Right atrium auricular region (tissue), 2 donors: Measurements from ENCODE around the gene PUS7. TPM values are rescaled to one million over a fixed set of nuclear protein-coding genes. Genes with fewer than 3 reads are reported as not detected.
A peak's percentile ranks its signal among the peaks of the same experiment; 100 is the strongest.
"Not testable (repeated sequence)": the region's sequence is repeated elsewhere in the genome, so short reads cannot be mapped to it uniquely, and the experiment has no call there.

ENCODE experiments used
- DNase-seq: peaks from one replicate; pipeline ENCODE4 v3.0.0-alpha.2; 2019; ENCODE audit warnings: low spot score
- H3K27ac ChIP-seq, 2 donors: fragments of 200-600 bp; sonication (generic); 1 replicate in 1 of 2; 2 replicates in 1 of 2; pipeline ENCODE4 v1.5.1; 2016 to 2019
- H3K27me3 ChIP-seq, 2 donors: fragments of 200-600 bp; sonication (generic); one replicate each; pipeline versions ENCODE4 v1.5.1 to v1.6.0; 2017 to 2019
- H3K36me3 ChIP-seq: fragments of 200-600 bp; sonication (generic); one replicate; pipeline ENCODE4 v1.5.1; 2016
- H3K4me1 ChIP-seq, 2 donors: fragments of 200-600 bp; sonication (generic); one replicate each; pipeline versions ENCODE4 v1.5.1 to v1.6.0; 2017 to 2019
- H3K4me3 ChIP-seq, 2 donors: fragments of 200-600 bp; sonication (generic); 1 replicate in 1 of 2; 2 replicates in 1 of 2; pipeline ENCODE4 v1.5.1; 2017 to 2019; ENCODE audit warnings: mild to moderate bottlenecking in 1 of 2, moderate library complexity in 1 of 2
- H3K9me3 ChIP-seq, 2 donors: fragments of 200-600 bp; sonication (generic); one replicate each; pipeline ENCODE4 v1.5.1; 2019
- CTCF ChIP-seq, 2 donors: fragments of 200-600 bp; sonication (generic); IDR thresholded peaks; one replicate each; pipeline ENCODE4 v1.5.1; 2019; ENCODE audit warnings: antibody characterized with exemption in 2 of 2
- total RNA-seq, 2 donors: library from RNA; depleted of rRNA; stranded (reverse); fragments of >200 nt; gene quantifications; one replicate each; pipeline ENCODE4 v1.1.0, GENCODE V29; 2016

Gene PUS7
- total RNA-seq, 2 donors from 2014 or later, result 4.3 to 7.8 TPM

- TF ChIP-seq CTCF (IDR thresholded peaks at IDR 0.05), result no peak
- no peak for DNase-seq
- Histone ChIP-seq H3K4me3 (no peak overlapping the region), H3K36me3 (no peaks in the 10 kb centered on the region), H3K4me1 (peaks cover 0 to 15% of the 10 kb centered on the region in 2 donors), H3K9me3 (no peaks in the 10 kb centered on the region), H3K27me3 (no peaks in the 10 kb centered on the region), H3K27ac (no peak overlapping the region)
Observed at GRCh38 chr7:105524840-105525239, 2.8 kb upstream of the PUS7 start.

- H3K9me3 ChIP-seq, H3K27me3 ChIP-seq, DNase-seq, H3K36me3 ChIP-seq, H3K4me3 ChIP-seq, H3K27ac ChIP-seq: not testable (repeated sequence)
- peaks cover 3 to 15% of the 10 kb centered on the region in 2 donors for H3K4me1 ChIP-seq
Observed at GRCh38 chr7:105524423-105524822, 2.4 kb upstream of the PUS7 start.

- peak; percentile 65 for DNase-seq
- Histone ChIP-seq H3K36me3 (no peaks in the 10 kb centered on the region), H3K27me3 (no peaks in the 10 kb centered on the region), H3K4me3 (peak overlapping the region; percentile 58 to 84), H3K4me1 (peaks cover 3 to 15% of the 10 kb centered on the region in 2 donors), H3K27ac (peak overlapping the region; percentile 82 to 84), H3K9me3 (no peaks in the 10 kb centered on the region)
- no peak for TF ChIP-seq CTCF (IDR thresholded peaks at IDR 0.05)
Observed at GRCh38 chr7:105521027-105521716, 899 bp downstream of the PUS7 start.

GRCh38 chr7:105520620-105521019 lies 1.5 kb downstream of the PUS7 start:
- not testable (repeated sequence) for H3K9me3 ChIP-seq, H3K27me3 ChIP-seq, DNase-seq, H3K36me3 ChIP-seq
- peaks cover 3 to 15% of the 10 kb centered on the region in 2 donors for H3K4me1 ChIP-seq
- H3K27ac ChIP-seq, result peak overlapping the region in 1 of 2 donors; percentile 84
- peak overlapping the region in 1 of 2 donors; percentile 84 for H3K4me3 ChIP-seq

- H3K4me3 ChIP-seq, result no peak overlapping the region
- H3K9me3 ChIP-seq, result no peaks in the 10 kb centered on the region
- no peaks in the 10 kb centered on the region for H3K27me3 ChIP-seq
- H3K4me1 ChIP-seq, result peaks cover 3 to 15% of the 10 kb centered on the region in 2 donors
- no peaks in the 10 kb centered on the region for H3K36me3 ChIP-seq
- no peak for TF ChIP-seq CTCF (IDR thresholded peaks at IDR 0.05)
- H3K27ac ChIP-seq, result no peak overlapping the region
- DNase-seq, result no peak
Observed at GRCh38 chr7:105519353-105519752, 2.7 kb downstream of the PUS7 start.

GRCh38 chr7:105515610-105516009 lies 6.5 kb downstream of the PUS7 start:
- not testable (repeated sequence) for H3K27ac ChIP-seq, H3K4me3 ChIP-seq, DNase-seq, H3K9me3 ChIP-seq, H3K36me3 ChIP-seq, H3K4me1 ChIP-seq, H3K27me3 ChIP-seq

- Histone ChIP-seq H3K27me3 (no peaks in the 10 kb centered on the region), H3K4me1 (no peaks in the 10 kb centered on the region), H3K4me3 (no peak overlapping the region), H3K36me3 (peaks cover 2% of the 10 kb centered on the region), H3K27ac (no peak overlapping the region), H3K9me3 (no peaks in the 10 kb centered on the region)
- TF ChIP-seq CTCF (IDR thresholded peaks at IDR 0.05), result no peak
- DNase-seq, result peak; percentile 51
Observed at GRCh38 chr7:105512926-105513526, 9.0 kb downstream of the PUS7 start.
